ENCODE measurements around the gene CLSTN2. TPM values are rescaled to one million over a fixed set of nuclear protein-coding genes. Genes with fewer than 3 reads are reported as not detected.

Gene CLSTN2
- total RNA-seq, 4 donors from 2014 or later, result 3.7 to 9.5 (median 7.4) TPM

DNA sequence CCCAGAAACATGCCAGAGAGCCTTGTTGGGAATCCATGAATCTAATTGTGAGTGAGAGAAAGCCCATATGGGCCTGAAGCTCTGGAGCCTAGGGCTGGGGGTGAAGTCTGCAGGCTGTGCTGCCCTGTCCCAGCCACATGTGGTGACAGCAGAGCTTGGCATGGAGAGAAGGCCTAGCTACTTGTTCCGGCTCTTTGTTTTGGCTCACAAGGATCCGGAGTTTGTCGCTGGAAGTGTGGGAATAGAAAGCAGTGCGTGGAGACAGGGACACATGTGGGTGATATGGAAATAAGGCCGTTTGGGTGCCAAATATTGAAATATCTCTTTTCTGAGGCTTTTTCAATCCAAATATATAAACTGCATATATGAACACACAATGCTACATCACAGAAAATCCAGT, 78.2 kb downstream of the CLSTN2 start:
- WGBS, result 93% methylated on average over 5 of the region's 5 CpGs

GRCh38 chr3:140014831-140015495, 80.0 kb downstream of the CLSTN2 start:
- TF ChIP-seq POLR2A (IDR thresholded peaks at IDR 0.05; ENCODE audit: low read depth) (no peak), CTCF (IDR thresholded peaks at IDR 0.05) (no peak), POLR2AphosphoS5 (IDR thresholded peaks at IDR 0.05) (no peak), EP300 (IDR thresholded peaks at IDR 0.05) (no peak)
- H3K27me3 ChIP-seq, result no peaks in the 10 kb centered on the region
- intact Hi-C loops (cut with DNase I), result no loop called here
- H3K4me1 ChIP-seq, result no peaks in the 10 kb centered on the region
- peak; percentile 74 for DNase-seq (ENCODE audit: extremely low spot score)
- H3K9me3 ChIP-seq, result no peaks in the 10 kb centered on the region
- no peak overlapping the region for H3K4me3 ChIP-seq
- H3K36me3 ChIP-seq, result no peaks in the 10 kb centered on the region
- H3K27ac ChIP-seq (replicated peaks in 1 of 4), result no peak overlapping the region
- 67% methylated on average over 2 of the region's 3 CpGs for WGBS

More for the DNA sequence above, 78.2 kb downstream of the CLSTN2 start:
- intact Hi-C loops (cut with DNase I), result no loop called here
- Histone ChIP-seq H3K4me3 (no peak overlapping the region), H3K36me3 (no peaks in the 10 kb centered on the region), H3K4me1 (no peaks in the 10 kb centered on the region), H3K27ac (replicated peaks in 1 of 4) (no peak overlapping the region), H3K27me3 (no peaks in the 10 kb centered on the region), H3K9me3 (no peaks in the 10 kb centered on the region)
- TF ChIP-seq POLR2AphosphoS5 (IDR thresholded peaks at IDR 0.05) (no peak), CTCF (IDR thresholded peaks at IDR 0.05) (no peak), POLR2A (IDR thresholded peaks at IDR 0.05; ENCODE audit: low read depth) (no peak), EP300 (IDR thresholded peaks at IDR 0.05) (no peak)
- peak; percentile 60 for DNase-seq (ENCODE audit: extremely low spot score)

GRCh38 chr3:140015741-140016140, 80.8 kb downstream of the CLSTN2 start:
- DNase-seq (ENCODE audit: extremely low spot score), result peak; percentile 90
- Histone ChIP-seq H3K4me3 (no peak overlapping the region), H3K27ac (replicated peaks in 1 of 4) (no peak overlapping the region), H3K9me3 (no peaks in the 10 kb centered on the region), H3K36me3 (no peaks in the 10 kb centered on the region), H3K27me3 (no peaks in the 10 kb centered on the region), H3K4me1 (no peaks in the 10 kb centered on the region)
- intact Hi-C loops (cut with DNase I), result no loop called here
- WGBS, result 100% methylated on average over 3 of the region's 3 CpGs
- TF ChIP-seq POLR2A (IDR thresholded peaks at IDR 0.05; ENCODE audit: low read depth) (no peak), CTCF (IDR thresholded peaks at IDR 0.05) (no peak), POLR2AphosphoS5 (IDR thresholded peaks at IDR 0.05) (no peak), EP300 (IDR thresholded peaks at IDR 0.05) (no peak)

DNA sequence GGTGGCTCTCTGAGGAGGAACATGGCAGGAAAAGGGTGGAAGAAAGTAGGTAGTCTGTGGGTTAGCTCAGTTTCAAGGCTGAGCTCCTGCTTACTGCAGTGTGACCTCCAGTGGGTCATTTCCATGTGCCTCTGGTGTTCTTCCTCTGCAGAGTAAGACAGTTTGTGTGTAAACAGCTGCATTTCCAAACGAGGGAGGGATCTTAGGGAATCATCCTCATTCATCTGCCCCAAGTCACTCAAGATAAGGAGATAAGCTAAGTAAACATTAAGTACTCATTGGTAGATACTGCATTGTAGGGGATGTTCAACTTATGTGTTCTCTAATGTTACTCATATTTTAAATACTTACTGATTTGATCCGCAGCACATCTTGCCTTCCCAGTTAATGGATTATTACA, 83.6 kb downstream of the CLSTN2 start:
- DNase-seq (ENCODE audit: extremely low spot score), result no peak
- H3K4me1 ChIP-seq, result peaks cover 1 to 18% (median 18%) of the 10 kb centered on the region in 4 donors

More for the DNA sequence above, 83.6 kb downstream of the CLSTN2 start:
- Histone ChIP-seq H3K36me3 (no peaks in the 10 kb centered on the region), H3K27ac (replicated peaks in 1 of 4) (no peak overlapping the region), H3K4me3 (no peak overlapping the region), H3K27me3 (no peaks in the 10 kb centered on the region), H3K9me3 (no peaks in the 10 kb centered on the region)
- WGBS, result 39% methylated on average over 2 of the region's 2 CpGs
- TF ChIP-seq CTCF (IDR thresholded peaks at IDR 0.05) (no peak), POLR2A (IDR thresholded peaks at IDR 0.05; ENCODE audit: low read depth) (no peak), POLR2AphosphoS5 (IDR thresholded peaks at IDR 0.05) (no peak), EP300 (IDR thresholded peaks at IDR 0.05) (no peak)
- intact Hi-C loops (cut with DNase I), result no loop called here

Data from esophagus muscularis mucosa (tissue), 4 donors.